Stimulated activated naive CD8-positive, alpha-beta T cell treated with anti-CD3 and anti-CD28 coated beads, Interleukin-15, Interleukin-2, amounts not matched to agents 100 ng/mL and 50 ng/mL, for 24 hours (primary cell): ENCODE results near the gene AXIN2.

Experiments used
- H3K27ac Mint-ChIP-seq: one replicate; pipeline ENCODE4 v1.8.0; 2021; ENCODE audit warnings: mild to moderate bottlenecking, mixed read lengths
- H3K27me3 Mint-ChIP-seq: one replicate; pipeline ENCODE4 v1.8.0; 2021; ENCODE audit warnings: mixed read lengths
- H3K36me3 Mint-ChIP-seq: one replicate; pipeline ENCODE4 v1.8.0; 2021; ENCODE audit warnings: low read depth, mixed read lengths
- H3K4me1 Mint-ChIP-seq: one replicate; pipeline ENCODE4 v1.8.0; 2021; ENCODE audit warnings: low read depth, mixed read lengths
- H3K4me3 Mint-ChIP-seq: one replicate; pipeline ENCODE4 v1.8.0; 2021; ENCODE audit warnings: mild to moderate bottlenecking, mixed read lengths
- H3K9me3 Mint-ChIP-seq: one replicate; pipeline ENCODE4 v1.8.0; 2021; ENCODE audit warnings: mixed read lengths

Gene AXIN2

DNA sequence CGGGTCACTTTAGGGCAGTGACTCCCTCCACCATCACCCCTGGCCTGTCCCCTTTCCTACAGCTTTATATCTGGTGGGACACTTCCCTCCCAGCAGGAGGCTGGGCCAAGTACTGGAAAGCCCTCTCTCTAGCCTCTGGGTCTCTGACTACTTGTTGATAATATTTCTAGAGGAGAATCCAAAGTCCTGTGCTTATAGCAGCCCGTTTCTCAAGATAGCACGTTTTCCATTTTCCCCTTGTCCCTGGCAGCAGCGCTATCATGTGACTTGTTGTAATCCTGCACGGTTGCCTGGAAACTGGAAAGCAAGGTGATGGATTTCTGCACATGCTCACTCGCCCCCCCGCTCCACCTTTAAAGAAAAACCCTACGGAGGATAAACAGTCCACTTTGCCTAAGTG is 3.3 kb upstream of the AXIN2 start:
- H3K4me3 Mint-ChIP-seq: no peak overlapping the region
- peaks cover 40% of the 10 kb centered on the region for H3K4me1 Mint-ChIP-seq
- no peak overlapping the region for H3K27ac Mint-ChIP-seq
- H3K36me3 Mint-ChIP-seq: no peaks in the 10 kb centered on the region
- no peaks in the 10 kb centered on the region for H3K9me3 Mint-ChIP-seq
- H3K27me3 Mint-ChIP-seq: no peaks in the 10 kb centered on the region

- Mint-ChIP-seq H3K9me3 (no peaks in the 10 kb centered on the region), H3K36me3 (no peaks in the 10 kb centered on the region), H3K27me3 (peaks cover 5% of the 10 kb centered on the region), H3K4me3 (peak overlapping the region; percentile 78), H3K27ac (no peak overlapping the region), H3K4me1 (peaks cover 38% of the 10 kb centered on the region)
Measured at GRCh38 chr17:65562206-65562531, 721 bp upstream of the AXIN2 start.

GRCh38 chr17:65560628-65561451 is 608 bp downstream of the AXIN2 start:
- H3K27me3 Mint-ChIP-seq: peaks cover 5% of the 10 kb centered on the region
- peaks cover 38% of the 10 kb centered on the region for H3K4me1 Mint-ChIP-seq
- H3K36me3 Mint-ChIP-seq: no peaks in the 10 kb centered on the region
- peak overlapping the region; percentile 78 for H3K4me3 Mint-ChIP-seq
- H3K27ac Mint-ChIP-seq: no peak overlapping the region
- H3K9me3 Mint-ChIP-seq: no peaks in the 10 kb centered on the region

DNA sequence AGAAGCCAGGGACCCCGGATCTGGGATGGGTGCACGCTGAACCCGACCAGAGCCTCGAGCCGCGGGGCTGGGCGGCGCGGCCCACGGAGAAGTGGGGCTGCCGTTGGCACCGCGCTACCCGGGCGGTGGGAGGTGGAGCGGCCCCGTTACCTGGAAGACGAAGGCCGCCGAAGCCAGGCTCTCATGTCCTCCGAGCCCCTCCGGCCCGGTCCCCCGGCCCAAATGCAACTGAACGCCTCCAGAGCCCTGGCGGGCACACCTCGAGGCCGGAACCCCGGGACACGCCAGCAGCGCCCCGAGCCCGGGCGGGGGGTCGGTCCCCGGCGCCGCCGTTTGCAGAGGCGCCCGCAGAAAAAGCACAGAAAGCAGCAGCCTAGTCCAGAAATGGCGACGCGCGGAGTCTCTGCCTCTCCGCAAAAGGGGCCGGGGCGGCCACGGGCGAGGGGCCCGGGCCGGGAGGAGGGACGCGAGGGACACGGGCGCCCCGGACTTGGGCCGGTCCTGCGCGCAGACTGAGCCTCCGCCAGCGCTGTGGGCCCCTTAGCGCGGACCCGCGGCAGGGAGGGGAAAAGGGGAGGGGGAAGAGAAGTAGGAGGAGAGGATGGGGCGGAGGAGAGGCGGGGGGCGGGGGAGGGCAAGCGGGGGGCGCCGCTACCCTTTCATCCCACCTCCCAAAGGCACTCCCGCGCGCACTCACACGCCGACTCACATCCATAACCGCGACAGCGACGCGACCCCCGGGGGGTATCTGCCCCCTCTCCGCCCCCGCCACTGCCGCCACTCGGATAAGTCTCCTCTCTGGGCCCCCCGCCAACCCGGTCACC is 1.4 kb downstream of the AXIN2 start:
- Mint-ChIP-seq H3K36me3 (no peaks in the 10 kb centered on the region), H3K27me3 (peaks cover 5% of the 10 kb centered on the region), H3K9me3 (no peaks in the 10 kb centered on the region), H3K27ac (no peak overlapping the region), H3K4me3 (peak overlapping the region; percentile 43), H3K4me1 (peaks cover 33% of the 10 kb centered on the region)

DNA sequence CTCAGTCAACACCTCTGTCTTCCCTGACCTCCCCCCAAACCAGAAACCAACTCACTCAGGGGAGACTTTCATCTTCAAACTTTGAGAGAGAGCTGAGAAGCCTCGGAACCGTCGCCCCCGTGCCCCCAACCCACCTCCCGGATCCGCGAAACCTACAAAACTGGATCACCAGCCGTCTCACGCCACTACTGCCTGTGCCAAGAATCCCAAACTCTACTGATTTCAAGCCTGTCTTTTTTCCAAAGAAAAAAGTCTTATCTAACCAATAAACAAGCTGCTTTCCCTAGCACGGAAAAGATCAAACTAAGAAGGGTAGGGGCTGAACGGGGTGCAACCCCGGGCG is 2.0 kb downstream of the AXIN2 start:
- Mint-ChIP-seq H3K4me1 (peaks cover 30% of the 10 kb centered on the region), H3K27ac (no peak overlapping the region), H3K36me3 (no peaks in the 10 kb centered on the region), H3K4me3 (no peak overlapping the region), H3K27me3 (peaks cover 5% of the 10 kb centered on the region), H3K9me3 (no peaks in the 10 kb centered on the region)

DNA sequence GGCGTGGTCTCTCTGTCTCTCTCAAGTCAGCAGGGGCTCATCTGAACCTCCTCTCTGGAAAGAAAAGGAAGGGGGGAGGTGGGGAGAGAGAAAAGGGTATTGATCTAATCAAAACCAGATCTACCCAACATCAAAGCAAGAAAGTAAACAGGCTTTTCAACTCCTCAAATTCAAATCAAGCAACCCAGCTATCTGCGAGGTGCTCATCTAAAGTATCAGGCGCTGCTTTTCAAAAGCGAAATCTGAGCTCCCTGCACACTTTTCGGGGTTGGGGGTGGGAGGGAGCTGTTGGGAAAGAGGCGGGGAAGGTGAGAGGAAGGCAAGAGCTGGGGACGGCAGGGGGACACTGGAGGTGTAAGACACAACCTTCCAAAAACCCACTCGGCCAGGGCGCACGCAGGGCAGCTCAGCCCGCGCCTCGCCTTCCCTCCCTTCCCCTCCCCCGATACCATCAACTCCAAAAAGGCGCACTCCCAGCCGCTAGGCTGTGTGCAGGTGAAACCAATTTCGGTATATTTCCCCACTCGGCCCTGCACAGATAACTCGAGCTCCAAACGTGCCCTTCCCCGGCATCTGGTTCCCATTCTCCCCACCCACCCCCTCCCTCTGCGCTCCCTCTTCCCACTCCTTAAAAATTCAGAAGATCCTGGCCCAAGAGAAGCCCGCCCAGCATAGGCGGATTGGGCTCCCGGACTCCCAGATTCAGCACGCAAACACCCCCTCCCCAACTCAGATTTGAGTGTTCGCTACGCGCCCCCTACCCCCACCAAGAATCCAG is 2.6 kb downstream of the AXIN2 start:
- Mint-ChIP-seq H3K4me3 (no peak overlapping the region), H3K9me3 (no peaks in the 10 kb centered on the region), H3K4me1 (peaks cover 30% of the 10 kb centered on the region), H3K27ac (no peak overlapping the region), H3K36me3 (no peaks in the 10 kb centered on the region), H3K27me3 (peaks cover 5% of the 10 kb centered on the region)

GRCh38 chr17:65558311-65558682 is 3.2 kb downstream of the AXIN2 start:
- Mint-ChIP-seq H3K9me3 (no peaks in the 10 kb centered on the region), H3K36me3 (no peaks in the 10 kb centered on the region), H3K27me3 (peaks cover 5% of the 10 kb centered on the region), H3K4me1 (peaks cover 30% of the 10 kb centered on the region), H3K4me3 (no peak overlapping the region), H3K27ac (no peak overlapping the region)

DNA sequence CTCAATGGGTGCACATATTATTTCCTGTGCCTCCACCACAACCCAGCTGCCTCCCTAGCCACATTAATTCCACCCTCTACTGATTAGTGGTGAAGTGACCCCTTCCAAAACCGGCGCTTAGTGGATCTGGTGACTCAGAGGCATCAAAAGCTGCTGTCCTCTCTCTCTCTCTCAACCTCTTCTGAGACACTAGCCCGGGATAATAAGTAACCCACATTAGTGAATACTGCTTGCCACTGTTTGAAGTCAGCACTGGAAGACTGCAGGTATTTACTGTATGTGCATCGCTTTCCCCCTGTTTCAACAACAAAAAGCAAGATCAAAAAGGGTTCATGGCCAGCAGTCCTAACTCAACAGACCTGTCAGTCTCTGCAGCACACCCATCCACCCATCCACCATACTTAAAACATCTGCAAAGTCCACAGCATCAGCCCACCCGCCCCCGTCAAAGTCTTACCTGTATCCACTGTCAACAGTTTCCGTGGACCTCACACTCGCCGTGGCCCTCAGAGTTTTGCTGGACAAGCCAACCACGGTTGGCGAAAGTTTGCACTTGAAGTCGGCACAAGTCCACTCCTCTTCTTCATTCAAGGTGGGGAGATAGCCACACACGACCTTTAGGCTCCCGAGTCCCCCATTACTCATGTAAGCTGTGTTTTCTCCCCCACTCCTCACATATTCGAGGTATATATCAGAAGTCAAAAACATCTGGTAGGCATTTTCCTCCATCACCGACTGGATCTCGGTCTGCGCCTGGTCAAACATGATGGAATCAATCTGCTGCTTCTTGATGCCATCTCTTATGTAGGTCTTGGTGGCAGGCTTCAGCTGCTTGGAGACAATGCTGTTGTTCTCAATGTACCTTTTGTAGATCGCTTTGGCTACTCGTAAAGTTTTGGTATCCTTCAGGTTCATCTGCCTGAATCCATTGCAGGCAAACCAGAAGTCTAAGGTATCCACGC is 3.8 kb downstream of the AXIN2 start:
- Mint-ChIP-seq H3K4me3 (no peak overlapping the region), H3K4me1 (peaks cover 30% of the 10 kb centered on the region), H3K9me3 (no peaks in the 10 kb centered on the region), H3K36me3 (peaks cover 4% of the 10 kb centered on the region), H3K27me3 (peaks cover 5% of the 10 kb centered on the region), H3K27ac (no peak overlapping the region)

DNA sequence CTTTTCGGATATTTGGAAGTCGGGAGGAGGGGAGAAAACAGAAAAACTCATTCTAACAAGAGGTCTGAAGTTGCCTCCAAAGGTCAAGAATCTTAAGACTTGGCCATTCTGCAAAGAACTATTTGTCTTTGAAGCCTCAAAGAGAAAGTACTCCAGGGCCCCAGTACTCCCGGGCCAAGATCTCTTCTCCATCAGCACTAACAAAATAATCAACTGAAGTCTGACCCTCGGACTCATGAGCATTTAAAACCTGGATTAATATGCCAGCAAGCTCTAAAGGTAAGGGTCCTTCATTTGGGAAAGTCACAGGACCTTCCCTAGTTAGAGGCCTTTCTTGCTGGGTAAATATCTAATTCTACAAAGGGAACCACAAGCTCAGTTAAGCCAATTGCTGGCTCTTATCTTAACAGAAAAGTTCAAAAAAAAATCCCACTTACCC is 4.5 kb downstream of the AXIN2 start:
- Mint-ChIP-seq H3K4me1 (peaks cover 36% of the 10 kb centered on the region), H3K36me3 (peaks cover 4% of the 10 kb centered on the region), H3K9me3 (no peaks in the 10 kb centered on the region), H3K27ac (no peak overlapping the region), H3K4me3 (no peak overlapping the region), H3K27me3 (peaks cover 5% of the 10 kb centered on the region)

DNA sequence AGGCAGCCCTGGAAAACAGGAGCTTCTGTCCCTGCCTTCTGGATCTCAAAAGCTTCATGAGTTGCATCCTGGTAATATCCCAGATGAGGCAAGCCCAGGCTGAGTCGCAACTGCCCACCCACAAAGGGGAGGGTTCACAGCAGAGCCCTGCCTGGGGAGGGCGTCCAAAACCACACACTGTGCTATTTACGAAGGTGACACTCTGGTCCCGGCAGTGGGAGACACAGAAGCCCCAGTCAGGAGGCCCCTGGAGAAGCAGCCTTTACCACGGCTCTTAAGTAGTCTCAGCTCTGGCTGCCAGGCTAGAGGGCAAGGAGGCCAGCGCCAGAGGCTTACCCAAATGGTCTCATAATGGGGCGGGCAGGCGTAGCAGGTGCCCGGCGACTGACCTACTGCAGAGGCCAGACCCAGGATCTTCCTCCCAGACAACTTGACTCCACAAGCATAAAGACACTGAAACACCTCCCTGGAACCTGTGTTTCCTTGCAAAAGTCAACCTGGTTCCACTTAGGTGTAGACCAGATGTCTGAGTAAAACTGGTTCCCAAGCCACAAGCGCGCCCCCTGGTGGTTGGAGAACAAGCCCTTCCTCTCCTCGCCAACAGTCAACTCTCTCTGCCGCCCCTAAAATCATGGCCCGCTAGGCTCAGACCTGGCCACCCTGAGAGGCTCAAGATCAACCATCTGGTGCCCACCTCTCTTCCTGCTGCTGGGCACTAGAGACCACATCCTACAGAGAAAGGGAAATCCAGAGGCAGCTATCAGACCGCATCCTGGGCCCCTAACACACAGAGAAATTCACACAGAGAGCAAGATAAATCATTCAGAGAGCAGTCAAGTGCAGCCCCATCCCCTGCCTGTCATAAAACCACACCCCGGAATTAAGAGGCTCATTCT is 5.2 kb downstream of the AXIN2 start:
- no peak overlapping the region for H3K27ac Mint-ChIP-seq
- H3K4me1 Mint-ChIP-seq: peaks cover 39% of the 10 kb centered on the region
- H3K27me3 Mint-ChIP-seq: peaks cover 5% of the 10 kb centered on the region
- H3K36me3 Mint-ChIP-seq: peaks cover 4% of the 10 kb centered on the region
- H3K9me3 Mint-ChIP-seq: no peaks in the 10 kb centered on the region
- H3K4me3 Mint-ChIP-seq: no peak overlapping the region

DNA sequence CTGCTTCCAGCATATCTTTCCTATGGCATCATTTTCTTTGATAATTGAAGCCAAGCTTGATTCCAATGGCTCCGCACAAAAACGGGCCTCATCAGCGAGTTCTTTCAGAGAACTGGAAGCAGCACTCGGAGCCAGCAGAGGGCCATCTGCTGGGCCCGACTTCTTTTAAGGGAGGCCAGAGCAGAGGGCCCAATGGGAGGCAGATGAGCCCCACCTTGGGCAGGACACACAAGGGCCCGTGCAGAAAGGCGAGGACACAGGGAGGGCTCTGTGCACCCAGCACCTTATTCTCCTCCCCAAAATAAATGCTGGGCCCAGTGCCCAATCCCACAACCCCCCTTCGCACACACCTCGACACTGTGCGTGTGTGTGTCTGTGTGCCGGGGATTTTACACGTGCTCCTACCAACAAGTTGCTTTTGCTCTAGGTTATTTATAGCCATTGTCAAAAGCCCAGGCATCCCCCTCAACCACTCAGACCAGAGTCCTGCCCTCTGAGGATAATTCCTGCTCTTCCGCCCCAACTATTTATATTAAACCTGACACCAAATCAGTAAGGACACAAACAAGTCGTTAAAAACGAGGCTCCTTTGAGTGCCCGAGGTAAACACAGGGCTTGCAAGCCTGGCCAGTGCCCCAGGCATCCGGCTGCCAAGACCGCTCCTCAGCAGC is 6.8 kb downstream of the AXIN2 start:
- no peak overlapping the region for H3K27ac Mint-ChIP-seq
- no peak overlapping the region for H3K4me3 Mint-ChIP-seq
- H3K4me1 Mint-ChIP-seq: peaks cover 46% of the 10 kb centered on the region
- no peaks in the 10 kb centered on the region for H3K9me3 Mint-ChIP-seq
- H3K36me3 Mint-ChIP-seq: peaks cover 8% of the 10 kb centered on the region
- H3K27me3 Mint-ChIP-seq: peaks cover 5% of the 10 kb centered on the region

- no peaks in the 10 kb centered on the region for H3K9me3 Mint-ChIP-seq
- no peaks in the 10 kb centered on the region for H3K27me3 Mint-ChIP-seq
- H3K27ac Mint-ChIP-seq: peak overlapping the region; percentile 72
- peaks cover 40% of the 10 kb centered on the region for H3K4me1 Mint-ChIP-seq
- H3K36me3 Mint-ChIP-seq: peaks cover 14% of the 10 kb centered on the region
- H3K4me3 Mint-ChIP-seq: peak overlapping the region; percentile 31
Measured at GRCh38 chr17:65553646-65554552, 7.5 kb downstream of the AXIN2 start.
